ENCODE data around the gene CARD16. TPM values are rescaled to one million over a fixed set of nuclear protein-coding genes. Genes with fewer than 3 reads are reported as not detected.

The CARD16 gene
- total and polyA plus RNA-seq, 2 donors (not counting 1 experiment from before 2014, with no cell fraction given), result 25.0 to 30.1 TPM

DNA sequence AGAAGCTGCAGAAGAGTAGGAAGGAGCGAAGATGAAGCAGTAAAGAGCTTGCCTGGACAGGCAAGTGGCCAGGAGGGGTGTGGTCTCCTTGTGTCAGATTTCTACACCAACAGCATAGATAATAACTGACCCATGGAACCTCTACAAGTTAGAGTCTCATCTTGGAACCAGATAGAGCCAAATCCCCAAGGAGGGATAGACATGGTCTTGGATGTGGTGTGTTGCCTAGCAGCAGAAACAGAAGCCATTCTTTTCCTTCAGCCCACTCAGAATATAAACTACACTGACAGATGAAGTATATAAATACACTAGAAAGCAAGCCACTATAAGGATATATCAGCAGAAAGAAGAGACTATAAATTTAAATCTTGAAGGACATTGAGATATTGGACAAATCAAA lies 4.3 kb upstream of the CARD16 start:
- Histone ChIP-seq H3K27me3 (replicated peaks in 1 of 4; ENCODE audit: control extremely low read depth in 1 of 4, control insufficient read depth in 3 of 4, insufficient read depth in 4 of 4, low read length in 3 of 4) (no peaks in the 10 kb centered on the region), H3K4me2 (replicated peaks; ENCODE audit: low read depth, low read length, poor library complexity, severe bottlenecking) (no peak overlapping the region), H3K4me1 (ENCODE audit: control insufficient read depth in 2 of 2, insufficient read depth in 2 of 2, low read length in 2 of 2) (peaks cover 7 to 9% of the 10 kb centered on the region in 2 donors), H3K9ac (ENCODE audit: low read length) (no peak overlapping the region), H2AFZ (ENCODE audit: insufficient read depth, low read depth, low read length, poor library complexity, severe bottlenecking) (no peak overlapping the region), H3K36me3 (replicated peaks in 1 of 2; ENCODE audit: control extremely low read depth in 1 of 2, control insufficient read depth in 1 of 2, extremely low read depth in 1 of 2, insufficient read depth in 2 of 2, low read length in 1 of 2) (no peaks in the 10 kb centered on the region), H3K4me3 (ENCODE audit: control extremely low read depth in 1 of 5, extremely low read depth in 1 of 5, insufficient read depth in 1 of 5, low read depth in 2 of 5, low read length in 4 of 5) (no peak overlapping the region), H3K27ac (ENCODE audit: low read length in 2 of 2) (no peak overlapping the region), H4K20me1 (ENCODE audit: control insufficient read depth, insufficient read depth, low read length, poor library complexity, severe bottlenecking) (no peaks in the 10 kb centered on the region), H3K9me3 (ENCODE audit: control extremely low read depth in 1 of 3, control insufficient read depth in 2 of 3, insufficient read depth in 1 of 3, low read length in 2 of 3) (no peaks in the 10 kb centered on the region), H3K79me2 (ENCODE audit: control insufficient read depth, insufficient read depth, low read length) (peaks cover 15% of the 10 kb centered on the region)
- H3K4me1 Mint-ChIP-seq, result peaks cover 13% of the 10 kb centered on the region
- intact Hi-C loops (cut with micrococcal nuclease), result loop anchor here (10.0 kb wide), 1 partner anchor 255 kb away; no protein-coding TSS in a partner anchor
- H3K4me3 Mint-ChIP-seq, result no peak overlapping the region
- ATAC-seq (ENCODE audit: low read depth), result no peak
- no CpG with 5 or more reads among the region's 1 CpG for WGBS (ENCODE audit: insufficient coverage)
- no peak overlapping the region for H3K27ac Mint-ChIP-seq
- no peaks in the 10 kb centered on the region for H3K9me3 Mint-ChIP-seq (ENCODE audit: insufficient read depth)
- ChIA-PET CTCF (no interaction called here), POLR2A (no interaction called here)
- no peak for DNase-seq
- TF ChIP-seq, protein P1, sequence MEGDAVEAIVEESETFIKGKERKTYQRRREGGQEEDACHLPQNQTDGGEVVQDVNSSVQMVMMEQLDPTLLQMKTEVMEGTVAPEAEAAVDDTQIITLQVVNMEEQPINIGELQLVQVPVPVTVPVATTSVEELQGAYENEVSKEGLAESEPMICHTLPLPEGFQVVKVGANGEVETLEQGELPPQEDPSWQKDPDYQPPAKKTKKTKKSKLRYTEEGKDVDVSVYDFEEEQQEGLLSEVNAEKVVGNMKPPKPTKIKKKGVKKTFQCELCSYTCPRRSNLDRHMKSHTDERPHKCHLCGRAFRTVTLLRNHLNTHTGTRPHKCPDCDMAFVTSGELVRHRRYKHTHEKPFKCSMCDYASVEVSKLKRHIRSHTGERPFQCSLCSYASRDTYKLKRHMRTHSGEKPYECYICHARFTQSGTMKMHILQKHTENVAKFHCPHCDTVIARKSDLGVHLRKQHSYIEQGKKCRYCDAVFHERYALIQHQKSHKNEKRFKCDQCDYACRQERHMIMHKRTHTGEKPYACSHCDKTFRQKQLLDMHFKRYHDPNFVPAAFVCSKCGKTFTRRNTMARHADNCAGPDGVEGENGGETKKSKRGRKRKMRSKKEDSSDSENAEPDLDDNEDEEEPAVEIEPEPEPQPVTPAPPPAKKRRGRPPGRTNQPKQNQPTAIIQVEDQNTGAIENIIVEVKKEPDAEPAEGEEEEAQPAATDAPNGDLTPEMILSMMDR (IDR thresholded peaks at IDR 0.05), result no peak
- TF ChIP-seq EZH2 (IDR thresholded peaks at IDR 0.05; ENCODE audit: borderline replicate concordance, insufficient read depth, low read depth, low read length, poor library complexity, severe bottlenecking), result no peak
- no peaks in the 10 kb centered on the region for H3K27me3 Mint-ChIP-seq

DNA sequence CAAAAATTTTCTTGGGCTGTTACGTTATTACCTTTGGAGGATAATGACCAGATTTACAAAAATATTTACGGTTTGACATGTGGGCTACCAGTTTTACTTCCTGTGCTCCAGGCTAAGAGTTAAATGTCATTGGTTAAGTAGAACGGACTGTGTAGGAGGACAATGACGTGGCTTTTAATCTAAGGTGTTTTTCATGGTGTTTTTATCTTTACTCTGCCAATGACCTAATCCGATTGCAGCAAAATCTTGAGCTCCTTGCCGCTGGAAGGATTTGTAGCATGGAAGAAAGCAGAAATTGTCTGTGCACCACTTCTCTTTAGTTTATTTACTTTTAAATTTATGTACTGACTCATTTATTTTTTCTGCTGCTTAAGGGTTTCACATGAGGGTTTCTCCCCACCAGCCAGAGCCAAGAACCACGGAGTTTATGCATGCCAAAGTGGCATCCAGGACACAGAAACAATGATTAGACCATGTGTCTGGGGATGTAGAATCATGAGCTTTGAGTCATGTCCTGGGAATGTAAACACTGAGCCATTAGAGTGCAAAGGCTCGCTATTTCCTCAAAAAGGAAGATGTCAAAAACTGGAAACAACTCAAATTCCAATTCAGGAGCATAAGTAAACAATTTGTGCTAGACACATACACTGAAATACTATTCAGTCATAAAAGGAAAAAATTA lies 1.9 kb upstream of the CARD16 start:
- intact Hi-C loops (cut with micrococcal nuclease), result loop anchor here (10.0 kb wide), 1 partner anchor 252 kb away; no protein-coding TSS in a partner anchor
- DNase-seq (no peak), ATAC-seq (ENCODE audit: low read depth) (no peak)
- H4K20me1 ChIP-seq (ENCODE audit: control insufficient read depth, insufficient read depth, low read length, poor library complexity, severe bottlenecking), result no peaks in the 10 kb centered on the region
- no CpG with 5 or more reads among the region's 8 CpGs for WGBS (ENCODE audit: insufficient coverage)
- H3K4me1 Mint-ChIP-seq, result peaks cover 32% of the 10 kb centered on the region
- no peaks in the 10 kb centered on the region for H3K27me3 Mint-ChIP-seq
- no peak overlapping the region for H2AFZ ChIP-seq (ENCODE audit: insufficient read depth, low read depth, low read length, poor library complexity, severe bottlenecking)
- H3K4me3 Mint-ChIP-seq, result no peak overlapping the region
- H3K4me2 ChIP-seq (replicated peaks; ENCODE audit: low read depth, low read length, poor library complexity, severe bottlenecking), result no peak overlapping the region
- no peak overlapping the region for H3K27ac ChIP-seq (ENCODE audit: low read length in 2 of 2)
- peaks cover 25 to 30% of the 10 kb centered on the region in 2 donors for H3K4me1 ChIP-seq (ENCODE audit: control insufficient read depth in 2 of 2, insufficient read depth in 2 of 2, low read length in 2 of 2)
- H3K36me3 ChIP-seq (replicated peaks in 1 of 2; ENCODE audit: control extremely low read depth in 1 of 2, control insufficient read depth in 1 of 2, extremely low read depth in 1 of 2, insufficient read depth in 2 of 2, low read length in 1 of 2), result no peaks in the 10 kb centered on the region
- no peak for TF ChIP-seq EZH2 (IDR thresholded peaks at IDR 0.05; ENCODE audit: borderline replicate concordance, insufficient read depth, low read depth, low read length, poor library complexity, severe bottlenecking)
- TF ChIP-seq, protein P1 (IDR thresholded peaks at IDR 0.05), result no peak
- H3K27ac Mint-ChIP-seq, result no peak overlapping the region
- no peak overlapping the region for H3K9ac ChIP-seq (ENCODE audit: low read length)
- H3K4me3 ChIP-seq (ENCODE audit: control extremely low read depth in 1 of 5, extremely low read depth in 1 of 5, insufficient read depth in 1 of 5, low read depth in 2 of 5, low read length in 4 of 5), result no peak overlapping the region
- H3K9me3 Mint-ChIP-seq (ENCODE audit: insufficient read depth), result no peaks in the 10 kb centered on the region
- CTCF ChIA-PET, result no interaction called here
- H3K79me2 ChIP-seq (ENCODE audit: control insufficient read depth, insufficient read depth, low read length), result peaks cover 36% of the 10 kb centered on the region
- H3K27me3 ChIP-seq (replicated peaks in 1 of 4; ENCODE audit: control extremely low read depth in 1 of 4, control insufficient read depth in 3 of 4, insufficient read depth in 4 of 4, low read length in 3 of 4), result no peaks in the 10 kb centered on the region
- POLR2A ChIA-PET, result no interaction called here
- no peaks in the 10 kb centered on the region for H3K9me3 ChIP-seq (ENCODE audit: control extremely low read depth in 1 of 3, control insufficient read depth in 2 of 3, insufficient read depth in 1 of 3, low read length in 2 of 3)

Measured in B cell (primary cell).